ENCODE results near the gene USP40.

USP40 gene

GRCh38 chr2:233433794-233434193 is 132.8 kb downstream of the USP40 start:
- H3K4ac ChIP-seq (ENCODE audit: low read depth, low read length), result no peak overlapping the region
- no peak overlapping the region for H2BK5ac ChIP-seq (ENCODE audit: low read depth, low read length, poor library complexity)
- H2AFZ ChIP-seq (ENCODE audit: insufficient read depth, low read length, poor library complexity), result no peak overlapping the region
- DNase-seq, result no peak
- no CpG with 5 or more reads among the region's 1 CpG for WGBS (ENCODE audit: extremely low coverage, insufficient coverage, insufficient read length)
- H3K9me3 ChIP-seq (ENCODE audit: insufficient read depth, low read depth, low read length), result peaks cover 4% of the 10 kb centered on the region
- H3K4me2 ChIP-seq (ENCODE audit: low read length), result no peak overlapping the region
- H2BK12ac ChIP-seq (ENCODE audit: low read length), result no peak overlapping the region
- H3K36me3 ChIP-seq (ENCODE audit: control insufficient read depth in 1 of 2, insufficient read depth in 2 of 2, low read length in 2 of 2), result peaks cover 16 to 27% of the 10 kb centered on the region in 2 experiments
- H2AK5ac ChIP-seq (ENCODE audit: low read length), result no peak overlapping the region
- H4K8ac ChIP-seq (ENCODE audit: low read depth, low read length), result no peak overlapping the region
- no peak overlapping the region for H4K91ac ChIP-seq (ENCODE audit: low read depth, low read length)
- no peak overlapping the region for H3K23ac ChIP-seq (ENCODE audit: low read length)
- H3K9ac ChIP-seq (ENCODE audit: low read length), result no peak overlapping the region
- H3K18ac ChIP-seq (ENCODE audit: low read length), result no peak overlapping the region
- H3K27me3 ChIP-seq (ENCODE audit: insufficient read depth, low read length), result no peaks in the 10 kb centered on the region
- H3K79me2 ChIP-seq (ENCODE audit: control insufficient read depth, insufficient read depth, low read length, poor library complexity), result peaks cover 3% of the 10 kb centered on the region
- H3K14ac ChIP-seq (ENCODE audit: low read length), result no peak overlapping the region
- H3K79me1 ChIP-seq (ENCODE audit: low read length), result peaks cover 6% of the 10 kb centered on the region
- H3K4me1 ChIP-seq (ENCODE audit: control insufficient read depth in 1 of 2, insufficient read depth in 2 of 2, low read length in 2 of 2), result peaks cover 6 to 7% of the 10 kb centered on the region in 2 experiments
- H3K27ac ChIP-seq (ENCODE audit: low read depth, low read length), result no peak overlapping the region
- H2BK120ac ChIP-seq (ENCODE audit: insufficient read depth, low read length, poor library complexity), result no peak overlapping the region
- no peak overlapping the region for H4K12ac ChIP-seq (ENCODE audit: low read depth, low read length)
- H3K4me3 ChIP-seq (ENCODE audit: low read depth, low read length), result no peak overlapping the region

DNA sequence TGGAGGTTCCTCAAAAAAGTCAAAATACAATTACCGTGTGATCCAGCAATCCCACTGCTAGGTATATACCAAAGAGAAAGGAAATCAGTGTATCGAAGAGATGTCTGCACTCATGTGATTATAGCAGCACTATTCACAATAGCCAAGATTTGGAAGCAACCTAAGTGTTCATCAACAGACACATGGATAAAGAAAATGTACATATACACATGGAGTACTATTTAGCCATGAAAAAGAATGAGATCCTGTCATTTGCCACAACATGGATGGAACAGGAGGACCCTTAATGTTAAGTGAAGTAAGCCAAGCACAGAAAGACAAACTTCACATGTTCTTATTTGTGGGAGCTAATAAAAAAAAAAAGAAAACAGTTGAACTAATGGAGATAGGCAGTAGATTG is 133.6 kb downstream of the USP40 start:
- no peak for DNase-seq
- Histone ChIP-seq H4K8ac (ENCODE audit: low read depth, low read length) (no peak overlapping the region), H2BK120ac (ENCODE audit: insufficient read depth, low read length, poor library complexity) (no peak overlapping the region), H2AK5ac (ENCODE audit: low read length) (no peak overlapping the region), H3K9me3 (ENCODE audit: insufficient read depth, low read depth, low read length) (peaks cover 4% of the 10 kb centered on the region), H3K18ac (ENCODE audit: low read length) (no peak overlapping the region), H3K79me2 (ENCODE audit: control insufficient read depth, insufficient read depth, low read length, poor library complexity) (peaks cover 3% of the 10 kb centered on the region), H3K27me3 (ENCODE audit: insufficient read depth, low read length) (no peaks in the 10 kb centered on the region), H3K4ac (ENCODE audit: low read depth, low read length) (no peak overlapping the region), H4K91ac (ENCODE audit: low read depth, low read length) (no peak overlapping the region), H3K23ac (ENCODE audit: low read length) (no peak overlapping the region), H3K4me1 (ENCODE audit: control insufficient read depth in 1 of 2, insufficient read depth in 2 of 2, low read length in 2 of 2) (peaks cover 6 to 7% of the 10 kb centered on the region in 2 experiments), H3K14ac (ENCODE audit: low read length) (no peak overlapping the region), H3K4me3 (ENCODE audit: low read depth, low read length) (no peak overlapping the region), H3K79me1 (ENCODE audit: low read length) (peaks cover 6% of the 10 kb centered on the region), H3K9ac (ENCODE audit: low read length) (no peak overlapping the region), H2BK12ac (ENCODE audit: low read length) (no peak overlapping the region), H2BK5ac (ENCODE audit: low read depth, low read length, poor library complexity) (no peak overlapping the region), H3K36me3 (ENCODE audit: control insufficient read depth in 1 of 2, insufficient read depth in 2 of 2, low read length in 2 of 2) (peaks cover 14 to 24% of the 10 kb centered on the region in 2 experiments), H2AFZ (ENCODE audit: insufficient read depth, low read length, poor library complexity) (no peak overlapping the region), H3K4me2 (ENCODE audit: low read length) (no peak overlapping the region), H3K27ac (ENCODE audit: low read depth, low read length) (no peak overlapping the region), H4K12ac (ENCODE audit: low read depth, low read length) (no peak overlapping the region)
- no CpG with 5 or more reads among the region's 2 CpGs for WGBS (ENCODE audit: extremely low coverage, insufficient coverage, insufficient read length)

- H2BK120ac ChIP-seq (ENCODE audit: insufficient read depth, low read length, poor library complexity), result no peak overlapping the region
- H3K9me3 ChIP-seq (ENCODE audit: insufficient read depth, low read depth, low read length), result peaks cover 1% of the 10 kb centered on the region
- H3K23ac ChIP-seq (ENCODE audit: low read length), result no peak overlapping the region
- WGBS (ENCODE audit: extremely low coverage, insufficient coverage, insufficient read length), result no CpG with 5 or more reads among the region's 1 CpG
- no peak overlapping the region for H3K4ac ChIP-seq (ENCODE audit: low read depth, low read length)
- H3K14ac ChIP-seq (ENCODE audit: low read length), result no peak overlapping the region
- H3K27me3 ChIP-seq (ENCODE audit: insufficient read depth, low read length), result no peaks in the 10 kb centered on the region
- H3K9ac ChIP-seq (ENCODE audit: low read length), result no peak overlapping the region
- peaks cover 3% of the 10 kb centered on the region in 2 experiments for H3K36me3 ChIP-seq (ENCODE audit: control insufficient read depth in 1 of 2, insufficient read depth in 2 of 2, low read length in 2 of 2)
- peaks cover 6 to 7% of the 10 kb centered on the region in 2 experiments for H3K4me1 ChIP-seq (ENCODE audit: control insufficient read depth in 1 of 2, insufficient read depth in 2 of 2, low read length in 2 of 2)
- H3K4me3 ChIP-seq (ENCODE audit: low read depth, low read length), result no peak overlapping the region
- no peak overlapping the region for H2BK5ac ChIP-seq (ENCODE audit: low read depth, low read length, poor library complexity)
- H3K27ac ChIP-seq (ENCODE audit: low read depth, low read length), result no peak overlapping the region
- no peak overlapping the region for H2AK5ac ChIP-seq (ENCODE audit: low read length)
- no peak overlapping the region for H4K91ac ChIP-seq (ENCODE audit: low read depth, low read length)
- H4K12ac ChIP-seq (ENCODE audit: low read depth, low read length), result no peak overlapping the region
- no peak overlapping the region for H3K4me2 ChIP-seq (ENCODE audit: low read length)
- H2BK12ac ChIP-seq (ENCODE audit: low read length), result no peak overlapping the region
- DNase-seq, result no peak
- no peak overlapping the region for H2AFZ ChIP-seq (ENCODE audit: insufficient read depth, low read length, poor library complexity)
- H3K79me1 ChIP-seq (ENCODE audit: low read length), result peaks cover 6% of the 10 kb centered on the region
- H3K18ac ChIP-seq (ENCODE audit: low read length), result no peak overlapping the region
- peaks cover 5% of the 10 kb centered on the region for H3K79me2 ChIP-seq (ENCODE audit: control insufficient read depth, insufficient read depth, low read length, poor library complexity)
- H4K8ac ChIP-seq (ENCODE audit: low read depth, low read length), result no peak overlapping the region
These were observed 135.9 kb downstream of the USP40 start for GRCh38 chr2:233430651-233431050.

- no peak overlapping the region for H4K12ac ChIP-seq (ENCODE audit: low read depth, low read length)
- no peak overlapping the region for H3K4me3 ChIP-seq (ENCODE audit: low read depth, low read length)
- H3K27ac ChIP-seq (ENCODE audit: low read depth, low read length), result no peak overlapping the region
- no peak overlapping the region for H2BK120ac ChIP-seq (ENCODE audit: insufficient read depth, low read length, poor library complexity)
- H3K23ac ChIP-seq (ENCODE audit: low read length), result no peak overlapping the region
- H3K9me3 ChIP-seq (ENCODE audit: insufficient read depth, low read depth, low read length), result no peaks in the 10 kb centered on the region
- peaks cover 6 to 7% of the 10 kb centered on the region in 2 experiments for H3K4me1 ChIP-seq (ENCODE audit: control insufficient read depth in 1 of 2, insufficient read depth in 2 of 2, low read length in 2 of 2)
- no peak overlapping the region for H4K8ac ChIP-seq (ENCODE audit: low read depth, low read length)
- H3K9ac ChIP-seq (ENCODE audit: low read length), result no peak overlapping the region
- no peak overlapping the region for H2AK5ac ChIP-seq (ENCODE audit: low read length)
- no peak overlapping the region for H3K18ac ChIP-seq (ENCODE audit: low read length)
- no CpG with 5 or more reads among the region's 4 CpGs for WGBS (ENCODE audit: extremely low coverage, insufficient coverage, insufficient read length)
- no peak overlapping the region for H3K4ac ChIP-seq (ENCODE audit: low read depth, low read length)
- H3K79me1 ChIP-seq (ENCODE audit: low read length), result peaks cover 6% of the 10 kb centered on the region
- no peaks in the 10 kb centered on the region for H3K36me3 ChIP-seq (ENCODE audit: control insufficient read depth in 1 of 2, insufficient read depth in 2 of 2, low read length in 2 of 2)
- no peak overlapping the region for H4K91ac ChIP-seq (ENCODE audit: low read depth, low read length)
- peak; percentile 72 to 94 for DNase-seq
- no peak overlapping the region for H3K14ac ChIP-seq (ENCODE audit: low read length)
- H3K4me2 ChIP-seq (ENCODE audit: low read length), result peak overlapping the region; percentile 30
- H3K79me2 ChIP-seq (ENCODE audit: control insufficient read depth, insufficient read depth, low read length, poor library complexity), result peaks cover 5% of the 10 kb centered on the region
- H2BK12ac ChIP-seq (ENCODE audit: low read length), result no peak overlapping the region
- no peak overlapping the region for H2AFZ ChIP-seq (ENCODE audit: insufficient read depth, low read length, poor library complexity)
- no peaks in the 10 kb centered on the region for H3K27me3 ChIP-seq (ENCODE audit: insufficient read depth, low read length)
- no peak overlapping the region for H2BK5ac ChIP-seq (ENCODE audit: low read depth, low read length, poor library complexity)
These were observed 136.5 kb downstream of the USP40 start for GRCh38 chr2:233430081-233430480.
